ENCODE data around the gene MEX3C. TPM values are rescaled to one million over a fixed set of nuclear protein-coding genes. Genes with fewer than 3 reads are reported as not detected.

The MEX3C gene
- polyA plus RNA-seq, 1 donor from 2014 or later, result 58.6 TPM

DNA sequence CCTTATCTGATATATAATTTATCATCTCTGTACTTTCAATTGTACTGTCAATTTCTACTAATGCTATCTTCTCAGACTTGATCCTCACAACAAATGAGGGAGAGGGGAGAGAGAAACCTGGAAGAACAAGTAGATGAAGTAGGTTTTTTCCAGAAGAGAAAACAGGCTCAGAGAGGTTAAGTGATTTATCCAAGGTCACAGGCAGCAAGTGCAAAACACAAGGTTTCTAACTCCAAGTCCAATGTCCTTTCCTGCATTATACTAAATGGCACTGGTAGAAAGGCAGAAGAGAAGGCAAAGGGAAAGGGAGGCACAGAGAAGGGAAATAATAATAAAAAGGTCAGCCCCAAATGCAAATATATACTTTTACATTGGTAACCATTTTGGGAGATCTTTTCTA, 7.5 kb downstream of the MEX3C start (continued):
- TF ChIP-seq, protein P1, sequence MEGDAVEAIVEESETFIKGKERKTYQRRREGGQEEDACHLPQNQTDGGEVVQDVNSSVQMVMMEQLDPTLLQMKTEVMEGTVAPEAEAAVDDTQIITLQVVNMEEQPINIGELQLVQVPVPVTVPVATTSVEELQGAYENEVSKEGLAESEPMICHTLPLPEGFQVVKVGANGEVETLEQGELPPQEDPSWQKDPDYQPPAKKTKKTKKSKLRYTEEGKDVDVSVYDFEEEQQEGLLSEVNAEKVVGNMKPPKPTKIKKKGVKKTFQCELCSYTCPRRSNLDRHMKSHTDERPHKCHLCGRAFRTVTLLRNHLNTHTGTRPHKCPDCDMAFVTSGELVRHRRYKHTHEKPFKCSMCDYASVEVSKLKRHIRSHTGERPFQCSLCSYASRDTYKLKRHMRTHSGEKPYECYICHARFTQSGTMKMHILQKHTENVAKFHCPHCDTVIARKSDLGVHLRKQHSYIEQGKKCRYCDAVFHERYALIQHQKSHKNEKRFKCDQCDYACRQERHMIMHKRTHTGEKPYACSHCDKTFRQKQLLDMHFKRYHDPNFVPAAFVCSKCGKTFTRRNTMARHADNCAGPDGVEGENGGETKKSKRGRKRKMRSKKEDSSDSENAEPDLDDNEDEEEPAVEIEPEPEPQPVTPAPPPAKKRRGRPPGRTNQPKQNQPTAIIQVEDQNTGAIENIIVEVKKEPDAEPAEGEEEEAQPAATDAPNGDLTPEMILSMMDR (IDR thresholded peaks at IDR 0.05; ENCODE audit: poor library complexity, severe bottlenecking), result no peak

GRCh38 chr18:51188024-51188701, 9.3 kb downstream of the MEX3C start:
- Histone ChIP-seq H3F3A (ENCODE audit: insufficient read depth, low read length, poor library complexity, severe bottlenecking) (no peaks in the 10 kb centered on the region), H3K4me2 (ENCODE audit: low read length) (no peak overlapping the region), H3K9ac (ENCODE audit: low read length) (no peak overlapping the region), H3K4me3 (ENCODE audit: low read length) (no peak overlapping the region), H3K79me2 (replicated peaks; ENCODE audit: insufficient read depth, low read length) (peaks cover 100% of the 10 kb centered on the region), H3K36me3 (ENCODE audit: insufficient read depth, low read length) (no peaks in the 10 kb centered on the region), H3K9me3 (ENCODE audit: low read length) (no peaks in the 10 kb centered on the region), H2AFZ (ENCODE audit: low read depth, low read length) (no peak overlapping the region), H3K27ac (ENCODE audit: low read length) (no peak overlapping the region), H3K9me2 (ENCODE audit: insufficient read depth, low read length) (no peaks in the 10 kb centered on the region), H4K20me1 (ENCODE audit: insufficient read depth) (peaks cover 65% of the 10 kb centered on the region), H3K27me3 (ENCODE audit: insufficient read depth, low read depth, low read length) (no peaks in the 10 kb centered on the region)
- TF ChIP-seq EZH2 (IDR thresholded peaks at IDR 0.05; ENCODE audit: borderline replicate concordance, insufficient read depth, low read length, poor library complexity, severe bottlenecking), result no peak
- TF ChIP-seq, protein P1 (IDR thresholded peaks at IDR 0.05; ENCODE audit: poor library complexity, severe bottlenecking), result no peak
- TF ChIP-seq, protein P2, sequence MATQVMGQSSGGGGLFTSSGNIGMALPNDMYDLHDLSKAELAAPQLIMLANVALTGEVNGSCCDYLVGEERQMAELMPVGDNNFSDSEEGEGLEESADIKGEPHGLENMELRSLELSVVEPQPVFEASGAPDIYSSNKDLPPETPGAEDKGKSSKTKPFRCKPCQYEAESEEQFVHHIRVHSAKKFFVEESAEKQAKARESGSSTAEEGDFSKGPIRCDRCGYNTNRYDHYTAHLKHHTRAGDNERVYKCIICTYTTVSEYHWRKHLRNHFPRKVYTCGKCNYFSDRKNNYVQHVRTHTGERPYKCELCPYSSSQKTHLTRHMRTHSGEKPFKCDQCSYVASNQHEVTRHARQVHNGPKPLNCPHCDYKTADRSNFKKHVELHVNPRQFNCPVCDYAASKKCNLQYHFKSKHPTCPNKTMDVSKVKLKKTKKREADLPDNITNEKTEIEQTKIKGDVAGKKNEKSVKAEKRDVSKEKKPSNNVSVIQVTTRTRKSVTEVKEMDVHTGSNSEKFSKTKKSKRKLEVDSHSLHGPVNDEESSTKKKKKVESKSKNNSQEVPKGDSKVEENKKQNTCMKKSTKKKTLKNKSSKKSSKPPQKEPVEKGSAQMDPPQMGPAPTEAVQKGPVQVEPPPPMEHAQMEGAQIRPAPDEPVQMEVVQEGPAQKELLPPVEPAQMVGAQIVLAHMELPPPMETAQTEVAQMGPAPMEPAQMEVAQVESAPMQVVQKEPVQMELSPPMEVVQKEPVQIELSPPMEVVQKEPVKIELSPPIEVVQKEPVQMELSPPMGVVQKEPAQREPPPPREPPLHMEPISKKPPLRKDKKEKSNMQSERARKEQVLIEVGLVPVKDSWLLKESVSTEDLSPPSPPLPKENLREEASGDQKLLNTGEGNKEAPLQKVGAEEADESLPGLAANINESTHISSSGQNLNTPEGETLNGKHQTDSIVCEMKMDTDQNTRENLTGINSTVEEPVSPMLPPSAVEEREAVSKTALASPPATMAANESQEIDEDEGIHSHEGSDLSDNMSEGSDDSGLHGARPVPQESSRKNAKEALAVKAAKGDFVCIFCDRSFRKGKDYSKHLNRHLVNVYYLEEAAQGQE (IDR thresholded peaks at IDR 0.05; ENCODE audit: borderline replicate concordance), result no peak
- no peak for TF ChIP-seq TAF1 (IDR thresholded peaks at IDR 0.05; ENCODE audit: low read depth)
- no peak for TF ChIP-seq EP300 (conservative IDR thresholded peaks at IDR 0.05; ENCODE audit: poor library complexity, severe bottlenecking)
- no peak for TF ChIP-seq SMC3 (conservative IDR thresholded peaks at IDR 0.05; ENCODE audit: poor library complexity)
- no peak for TF ChIP-seq RAD21 (conservative IDR thresholded peaks at IDR 0.05)
- TF ChIP-seq POLR2AphosphoS5 (IDR thresholded peaks at IDR 0.05), result no peak
- TF ChIP-seq MXI1 (conservative IDR thresholded peaks at IDR 0.05; ENCODE audit: poor library complexity, severe bottlenecking), result no peak

Data from neural cell (in vitro differentiated cells).